Measurements from ENCODE around the gene SPEG.

DNA sequence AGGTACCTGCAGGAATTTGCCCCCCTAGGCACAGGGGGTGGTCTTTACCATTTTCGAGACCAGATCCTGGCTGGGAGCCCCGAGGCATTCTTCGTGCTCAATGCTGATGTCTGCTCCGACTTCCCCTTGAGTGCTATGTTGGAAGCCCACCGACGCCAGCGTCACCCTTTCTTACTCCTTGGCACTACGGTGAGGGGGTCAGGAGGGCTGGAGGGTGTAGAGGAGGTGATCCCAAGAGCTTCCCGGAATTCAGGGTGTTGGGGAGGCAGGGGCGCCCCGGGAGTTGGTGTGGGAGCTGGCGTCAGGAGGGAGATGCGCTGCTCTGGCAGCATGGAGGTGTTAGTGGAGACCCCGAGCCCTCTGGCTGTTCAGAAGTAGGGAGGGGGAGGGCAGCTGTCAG, 67.2 kb downstream of the SPEG start:
- TF ChIP-seq CTCF (IDR thresholded peaks at IDR 0.05) (no peak), POLR2A (IDR thresholded peaks at IDR 0.05) (no peak), POLR2AphosphoS5 (IDR thresholded peaks at IDR 0.05) (no peak)

All from prostate gland (tissue), 2 donors.